ENCODE results near the gene SLC2A1.

DNA sequence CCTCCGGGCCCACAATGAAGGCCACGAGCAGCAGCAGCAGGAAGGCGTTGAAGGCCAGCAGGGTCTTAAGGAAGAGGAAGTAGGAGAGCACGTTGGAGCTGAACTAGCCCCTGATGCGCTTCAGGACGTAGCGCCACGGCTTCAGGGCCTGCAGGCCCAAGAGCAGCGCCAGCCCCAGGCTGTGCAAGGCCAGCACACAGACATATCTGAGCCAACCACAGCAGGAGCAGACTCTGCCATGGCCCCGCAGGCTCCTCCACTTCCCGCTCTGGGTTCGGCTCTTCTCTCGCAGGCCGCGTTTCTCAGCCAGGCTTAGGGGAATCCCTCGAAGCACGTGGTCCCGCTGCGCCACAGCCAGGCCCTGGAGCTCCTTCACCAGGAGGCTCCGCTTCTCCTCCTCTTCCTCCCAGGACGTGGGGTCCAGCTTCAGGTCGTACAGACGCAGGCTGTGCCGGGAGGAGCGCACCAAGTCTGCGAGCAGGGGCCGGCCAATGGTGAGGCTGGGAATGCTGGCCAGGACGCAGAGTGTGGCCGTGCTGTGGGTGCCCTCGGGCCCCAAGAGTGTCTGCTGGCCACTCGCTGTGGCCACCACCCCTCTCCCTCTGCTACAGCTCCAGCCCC lies 70.5 kb downstream of the SLC2A1 start:
- TF ChIP-seq, protein P1, sequence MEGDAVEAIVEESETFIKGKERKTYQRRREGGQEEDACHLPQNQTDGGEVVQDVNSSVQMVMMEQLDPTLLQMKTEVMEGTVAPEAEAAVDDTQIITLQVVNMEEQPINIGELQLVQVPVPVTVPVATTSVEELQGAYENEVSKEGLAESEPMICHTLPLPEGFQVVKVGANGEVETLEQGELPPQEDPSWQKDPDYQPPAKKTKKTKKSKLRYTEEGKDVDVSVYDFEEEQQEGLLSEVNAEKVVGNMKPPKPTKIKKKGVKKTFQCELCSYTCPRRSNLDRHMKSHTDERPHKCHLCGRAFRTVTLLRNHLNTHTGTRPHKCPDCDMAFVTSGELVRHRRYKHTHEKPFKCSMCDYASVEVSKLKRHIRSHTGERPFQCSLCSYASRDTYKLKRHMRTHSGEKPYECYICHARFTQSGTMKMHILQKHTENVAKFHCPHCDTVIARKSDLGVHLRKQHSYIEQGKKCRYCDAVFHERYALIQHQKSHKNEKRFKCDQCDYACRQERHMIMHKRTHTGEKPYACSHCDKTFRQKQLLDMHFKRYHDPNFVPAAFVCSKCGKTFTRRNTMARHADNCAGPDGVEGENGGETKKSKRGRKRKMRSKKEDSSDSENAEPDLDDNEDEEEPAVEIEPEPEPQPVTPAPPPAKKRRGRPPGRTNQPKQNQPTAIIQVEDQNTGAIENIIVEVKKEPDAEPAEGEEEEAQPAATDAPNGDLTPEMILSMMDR (IDR thresholded peaks at IDR 0.05) = no peak
- TF ChIP-seq POLR2A (IDR thresholded peaks at IDR 0.05) (no peak), POLR2AphosphoS5 (IDR thresholded peaks at IDR 0.05) (no peak)
